Central memory CD4-positive, alpha-beta T cell (primary cell): ENCODE data around the gene PPIA.

Experiments
- DNase-seq: peaks from one replicate; pipeline ENCODE4 v3.0.0; 2022
- total RNA-seq, 3 experiments: gene quantifications; one replicate each; lab custom pipeline; 2026; lab: John Stamatoyannopoulos, UW

The PPIA gene
- 339 to 1,063 (median 514) reads per million in 3 experiments for total RNA-seq

DNA sequence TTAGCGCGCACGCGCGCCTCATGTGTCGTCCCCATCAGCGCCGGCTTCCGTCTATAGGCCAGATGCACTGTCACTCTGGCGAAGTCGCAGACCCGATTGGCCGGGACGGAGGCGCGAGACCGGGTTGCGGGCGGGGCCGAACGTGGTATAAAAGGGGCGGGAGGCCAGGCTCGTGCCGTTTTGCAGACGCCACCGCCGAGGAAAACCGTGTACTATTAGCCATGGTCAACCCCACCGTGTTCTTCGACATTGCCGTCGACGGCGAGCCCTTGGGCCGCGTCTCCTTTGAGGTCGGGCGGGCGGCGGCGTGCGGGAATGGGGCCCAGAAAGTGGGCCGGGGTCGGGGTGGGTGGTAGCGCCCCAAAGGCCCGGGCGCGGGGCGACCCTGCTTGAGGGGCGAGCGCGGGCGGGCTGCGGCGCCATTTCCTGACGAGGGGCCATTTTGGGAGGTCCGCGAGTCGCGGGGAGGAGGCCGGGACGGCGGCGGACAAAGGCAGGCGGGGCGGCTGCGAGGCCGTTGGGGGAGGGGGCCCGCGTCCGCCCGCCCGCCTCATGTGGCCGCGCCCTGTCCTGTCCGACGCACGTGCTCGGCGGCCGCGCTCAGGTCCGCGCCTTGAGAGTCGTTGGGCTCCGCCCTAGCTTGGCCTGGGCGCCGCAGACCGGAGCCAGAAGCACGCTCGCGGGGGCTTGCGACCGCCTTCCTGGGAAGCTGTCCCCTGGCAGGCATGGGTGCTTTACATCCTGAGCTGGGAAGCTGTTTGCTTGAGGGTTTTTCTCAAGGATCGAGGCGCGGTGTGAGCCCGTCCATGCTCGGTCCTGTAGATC lies at the start of gene PPIA:
PPIA (plus strand) TSS at position 178 of the 825 bp plus-strand sequence; CDS start at position 222, 44 bp downstream.
- DNase-seq, result peak; percentile 99

GRCh38 chr7:44748045-44748947 lies 48.2 kb upstream of the PPIA start, which contains the start of gene ZMIZ2:
ZMIZ2 (plus strand) TSS chr7:44748847; CDS start chr7:44756250, 7,403 bp downstream.
- DNase-seq, result peak; percentile 90

GRCh38 chr7:44748948-44749731 lies 47.3 kb upstream of the PPIA start:
- DNase-seq, result no peak

DNA sequence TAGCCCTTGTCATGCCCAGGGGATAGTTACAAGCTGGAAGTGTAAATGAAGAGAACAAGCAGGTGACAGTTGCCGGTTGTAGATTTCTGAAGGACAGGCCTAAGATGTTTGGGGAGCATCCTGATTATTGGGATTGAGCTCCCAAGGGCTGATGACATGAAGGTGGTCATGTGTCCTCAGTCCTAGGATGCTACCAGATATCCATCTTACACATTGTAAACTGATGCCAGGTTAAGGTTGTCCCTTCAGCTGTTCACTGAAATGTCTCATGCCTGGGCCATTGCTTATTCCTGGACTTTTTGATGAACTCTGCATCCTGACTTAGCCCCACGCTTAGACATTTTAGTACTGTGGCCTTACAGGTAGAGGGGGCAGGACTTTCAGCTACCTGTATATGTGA lies 46.5 kb upstream of the PPIA start:
- DNase-seq, result no peak

DNA sequence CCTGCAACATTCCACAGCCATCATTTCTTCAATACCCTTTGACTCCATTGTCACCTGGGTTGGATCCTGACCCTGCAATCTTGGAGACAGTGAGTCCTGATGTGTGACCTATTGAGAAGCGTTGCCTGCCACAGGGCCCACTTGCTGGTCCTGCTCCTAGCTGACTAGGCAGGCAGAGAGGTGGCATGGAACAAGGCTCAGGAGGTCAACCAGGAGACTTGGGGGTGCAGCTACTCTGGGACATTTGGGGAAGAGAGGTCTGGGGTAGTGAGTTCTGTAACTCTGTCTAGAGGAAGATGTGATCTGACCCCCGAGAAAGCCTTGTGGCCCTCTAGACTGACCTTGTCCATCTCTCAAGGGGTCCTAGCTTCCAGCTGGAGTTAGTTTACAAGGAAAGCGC lies 46.1 kb upstream of the PPIA start:
- DNase-seq, result no peak

DNA sequence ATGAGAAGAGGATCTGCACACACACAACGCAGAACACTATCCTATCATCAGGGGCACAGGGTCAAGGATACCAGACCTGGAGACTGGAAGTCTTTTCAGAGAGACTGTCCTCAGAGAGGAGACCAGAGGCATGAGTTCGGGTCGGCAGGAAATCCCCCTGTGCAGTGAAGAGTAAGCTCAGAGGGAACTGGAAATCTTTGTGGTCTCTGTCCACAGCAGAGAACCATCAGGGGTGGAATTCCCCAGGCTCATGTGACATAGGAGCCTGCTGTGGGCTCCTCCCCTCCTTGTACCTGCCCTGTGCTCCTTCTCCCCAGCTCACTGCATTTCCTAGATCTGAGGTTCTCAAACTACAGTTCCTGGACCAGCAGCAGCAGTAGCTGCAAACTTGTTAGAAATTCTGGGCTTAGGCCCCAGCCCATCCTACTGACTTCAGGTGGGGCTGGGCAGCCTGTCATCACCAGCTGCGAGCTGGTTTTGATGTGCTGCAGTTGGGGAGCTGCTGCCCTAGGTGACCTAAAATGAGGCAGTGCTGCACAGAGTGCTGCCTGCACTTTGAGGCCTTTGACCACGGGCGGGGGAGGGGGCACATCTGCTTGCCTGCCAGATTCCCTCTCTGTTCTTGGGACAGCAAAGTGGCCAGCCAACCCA lies 45.4 kb upstream of the PPIA start:
- peak; percentile 68 for DNase-seq

GRCh38 chr7:44752822-44753221 lies 43.7 kb upstream of the PPIA start:
- no peak for DNase-seq

DNA sequence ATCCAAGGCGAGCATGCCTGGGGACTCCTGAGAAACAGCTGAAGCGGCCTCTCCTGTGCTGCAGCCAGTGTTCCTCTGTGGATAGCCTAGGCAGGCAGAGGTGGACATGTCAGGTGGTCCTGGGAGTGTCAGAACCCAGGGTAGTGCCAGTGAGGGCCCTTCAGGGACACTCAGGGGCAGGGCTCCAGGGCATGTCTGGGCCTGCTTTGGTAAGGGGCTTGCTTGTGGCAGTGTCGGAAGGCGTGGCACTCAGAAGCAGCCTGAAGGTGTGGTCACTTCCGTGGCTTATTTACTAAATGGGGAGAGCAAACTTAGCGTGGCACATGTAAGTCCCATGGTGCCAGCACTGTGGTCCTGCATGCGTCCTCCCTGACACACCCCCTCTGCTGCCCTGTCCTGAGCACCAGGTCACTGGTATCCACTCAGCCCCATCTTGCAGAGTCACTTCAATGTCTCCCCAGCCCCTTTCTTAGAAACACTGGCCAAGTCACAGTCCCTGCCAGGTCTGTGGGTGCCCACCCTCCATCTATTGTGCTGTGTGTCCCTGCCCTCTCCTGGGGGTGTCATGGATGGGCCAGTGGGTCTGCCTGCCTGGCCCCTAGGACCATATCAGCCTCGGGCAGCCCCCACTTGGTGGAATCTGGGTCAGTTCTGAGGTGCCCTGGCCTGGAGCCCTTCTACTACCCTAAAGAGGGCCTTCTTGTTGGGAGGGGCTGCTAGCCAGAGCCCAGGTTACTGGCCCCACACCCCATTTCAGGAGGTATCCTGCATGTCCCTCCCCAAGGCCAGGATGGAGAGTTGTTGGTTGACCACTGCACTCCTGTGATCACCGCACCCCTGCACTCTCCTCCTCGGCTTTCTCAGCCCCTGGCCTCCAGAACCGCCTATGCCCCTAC lies 41.4 kb upstream of the PPIA start:
- no peak for DNase-seq

GRCh38 chr7:44755698-44756627 lies 40.5 kb upstream of the PPIA start:
- no peak for DNase-seq

GRCh38 chr7:44756904-44757303 lies 39.6 kb upstream of the PPIA start:
- no peak for DNase-seq

- no peak for DNase-seq
Observed at GRCh38 chr7:44757311-44757710, 39.2 kb upstream of the PPIA start.

GRCh38 chr7:44757739-44758138 lies 38.7 kb upstream of the PPIA start:
- no peak for DNase-seq

DNA sequence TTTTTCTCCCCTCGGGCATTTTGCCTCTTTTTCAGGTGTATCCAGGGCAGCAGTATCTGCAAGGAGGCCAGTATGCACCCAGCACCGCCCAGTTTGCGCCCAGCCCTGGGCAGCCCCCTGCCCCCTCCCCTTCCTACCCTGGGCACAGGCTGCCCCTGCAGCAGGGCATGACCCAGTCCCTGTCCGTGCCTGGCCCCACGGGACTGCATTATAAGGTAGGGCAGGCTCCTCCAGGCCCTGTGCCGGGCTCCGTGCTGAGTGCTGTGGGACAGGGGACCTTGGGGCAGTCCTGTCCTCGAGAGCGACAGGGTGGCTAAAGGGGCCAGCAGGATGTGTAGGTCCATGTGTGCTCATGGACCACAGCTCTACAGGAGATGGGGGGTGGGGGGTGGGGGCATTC lies 37.2 kb upstream of the PPIA start:
- no peak for DNase-seq

DNA sequence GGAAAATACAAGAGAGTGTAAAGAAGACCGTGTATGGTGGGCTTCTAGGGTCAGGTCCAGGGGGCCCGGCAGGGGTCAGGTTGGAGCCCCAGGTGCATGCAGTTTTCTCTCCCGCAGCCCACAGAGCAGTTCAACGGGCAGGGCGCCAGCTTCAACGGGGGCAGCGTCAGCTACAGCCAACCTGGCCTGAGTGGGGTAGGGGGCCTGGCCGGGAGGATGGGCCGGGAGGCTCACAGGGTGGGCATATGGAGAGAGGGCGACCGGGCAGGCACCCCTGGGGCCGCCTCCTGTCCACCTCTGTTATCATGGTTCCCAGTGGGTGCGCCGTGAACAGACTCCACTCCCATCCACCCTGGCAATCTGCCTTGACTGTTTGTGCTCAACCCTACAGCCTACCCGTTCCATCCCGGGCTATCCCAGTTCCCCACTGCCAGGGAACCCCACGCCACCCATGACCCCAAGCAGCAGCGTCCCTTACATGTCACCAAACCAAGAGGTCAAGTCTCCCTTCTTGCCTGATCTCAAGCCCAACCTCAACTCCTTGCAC lies 36.4 kb upstream of the PPIA start:
- no peak for DNase-seq

DNA sequence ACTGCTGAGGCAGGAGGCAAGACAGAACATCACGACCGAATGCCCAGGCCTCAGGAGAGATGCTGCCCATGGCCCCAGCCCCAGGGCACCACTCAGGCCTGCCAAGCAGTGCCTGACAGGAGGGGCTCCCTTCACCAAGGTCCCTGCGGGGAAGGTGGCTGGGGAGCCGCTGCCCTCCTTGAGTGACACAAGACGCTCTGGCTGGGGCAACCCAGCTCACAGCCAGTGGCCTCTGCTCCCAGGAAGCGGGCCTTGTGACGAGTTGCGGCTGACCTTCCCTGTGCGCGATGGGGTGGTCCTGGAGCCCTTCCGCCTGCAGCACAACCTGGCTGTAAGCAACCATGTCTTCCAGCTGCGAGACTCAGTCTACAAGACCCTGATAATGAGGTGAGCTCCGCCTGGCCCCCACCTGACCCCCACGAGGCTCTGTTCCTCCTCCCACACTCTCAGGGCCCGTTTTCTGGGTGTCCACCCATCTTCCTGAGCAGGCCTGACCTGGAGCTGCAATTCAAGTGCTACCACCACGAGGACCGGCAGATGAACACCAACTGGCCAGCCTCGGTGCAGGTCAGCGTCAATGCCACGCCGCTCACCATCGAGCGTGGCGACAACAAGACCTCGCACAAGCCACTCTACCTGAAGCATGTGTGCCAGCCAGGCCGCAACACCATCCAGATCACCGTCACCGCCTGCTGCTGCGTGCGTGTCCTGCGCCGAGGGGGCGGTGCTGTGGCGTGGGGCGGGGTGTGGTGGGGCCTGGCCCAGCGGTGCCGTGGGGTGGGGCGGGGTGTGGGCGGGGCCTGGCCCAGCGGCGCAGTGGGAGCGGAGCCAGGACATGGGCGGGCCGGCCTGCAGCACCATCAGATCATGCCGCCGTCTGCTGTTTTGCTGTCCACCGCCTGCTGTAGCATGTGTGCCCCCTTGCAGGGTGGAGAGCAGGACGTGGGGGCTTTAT lies 35.0 kb upstream of the PPIA start:
- no peak for DNase-seq

DNA sequence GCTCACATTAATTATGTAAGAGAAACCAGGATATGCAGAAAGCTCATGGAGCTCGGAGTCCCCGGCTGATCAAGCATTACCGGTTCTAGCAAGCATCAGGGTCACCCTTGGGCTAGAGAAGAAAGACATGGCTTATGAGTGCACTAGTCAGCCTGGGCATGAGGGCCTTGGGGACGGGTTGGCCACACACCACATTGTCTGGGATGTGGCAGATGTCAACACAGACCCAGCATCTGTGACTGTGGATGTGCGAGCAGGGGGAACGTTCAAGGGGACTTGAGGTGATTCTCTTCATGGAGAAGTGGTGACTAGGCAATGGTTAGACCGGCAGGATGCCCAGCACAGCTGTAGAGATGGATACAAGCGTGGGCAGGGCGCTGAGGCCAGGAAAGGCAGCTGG lies 34.2 kb upstream of the PPIA start:
- DNase-seq, result no peak

GRCh38 chr7:44762726-44763522 lies 33.6 kb upstream of the PPIA start:
- DNase-seq, result no peak

- DNase-seq, result no peak
Observed at GRCh38 chr7:44764081-44764480, 32.4 kb upstream of the PPIA start.
